Mesothelial cell of epicardium (in vitro differentiated cells): ENCODE measurements around the gene DEPDC5. TPM values are rescaled to one million over a fixed set of nuclear protein-coding genes. Genes with fewer than 3 reads are reported as not detected.

Source experiments
- DNase-seq, 2 experiments: peaks; one replicate each; pipeline ENCODE4 v3.0.0; 2021; ENCODE audit warnings: low spot score in 2 of 2; ENCODE audit not compliant: unreplicated experiment in 2 of 2
- H3K27ac Mint-ChIP-seq: 2 replicates; pipeline ENCODE4 v1.8.0; 2021; ENCODE audit warnings: mixed read lengths
- H3K27me3 Mint-ChIP-seq: 2 replicates; pipeline ENCODE4 v1.8.0; 2021; ENCODE audit warnings: low read depth, mixed read lengths
- H3K36me3 Mint-ChIP-seq: 2 replicates; pipeline ENCODE4 v1.8.0; 2021; ENCODE audit warnings: mixed read lengths
- H3K4me1 Mint-ChIP-seq: 2 replicates; pipeline ENCODE4 v1.8.0; 2021; ENCODE audit warnings: mixed read lengths
- H3K4me3 Mint-ChIP-seq: 2 replicates; pipeline ENCODE4 v1.8.0; 2021; ENCODE audit warnings: mild to moderate bottlenecking, moderate library complexity, mixed read lengths
- H3K9me3 Mint-ChIP-seq: 2 replicates; pipeline ENCODE4 v1.8.0; 2021; ENCODE audit warnings: mixed read lengths
- CTCF ChIP-seq: fragments of 200-600 bp; sonication (generic); IDR thresholded peaks from one replicate; pipeline ENCODE4 v1.5.0; 2021; ENCODE audit warnings: antibody characterized with exemption; ENCODE audit not compliant: unreplicated experiment
- total RNA-seq: library from RNA; stranded (reverse); gene quantifications from 3 replicates; pipeline ENCODE4 v1.2.1, GENCODE V29; 2021

DEPDC5 gene
- total RNA-seq, 1 donor from 2014 or later = 38.3 TPM

GRCh38 chr22:31915586-31915985 lies 161.8 kb downstream of the DEPDC5 start:
- no peak for DNase-seq
- Mint-ChIP-seq H3K36me3 (no peaks in the 10 kb centered on the region), H3K27ac (no peak overlapping the region), H3K4me1 (no peaks in the 10 kb centered on the region), H3K27me3 (no peaks in the 10 kb centered on the region), H3K4me3 (no peak overlapping the region), H3K9me3 (no peaks in the 10 kb centered on the region)
- no peak for TF ChIP-seq CTCF

GRCh38 chr22:31917227-31917921 lies 163.6 kb downstream of the DEPDC5 start:
- no peak overlapping the region for H3K27ac Mint-ChIP-seq
- no peak for TF ChIP-seq CTCF
- H3K4me3 Mint-ChIP-seq = no peak overlapping the region
- no peaks in the 10 kb centered on the region for H3K27me3 Mint-ChIP-seq
- DNase-seq = no peak
- H3K36me3 Mint-ChIP-seq = no peaks in the 10 kb centered on the region
- no peaks in the 10 kb centered on the region for H3K9me3 Mint-ChIP-seq
- H3K4me1 Mint-ChIP-seq = no peaks in the 10 kb centered on the region

GRCh38 chr22:31919730-31920129 lies 165.9 kb downstream of the DEPDC5 start:
- Mint-ChIP-seq H3K27me3 (no peaks in the 10 kb centered on the region), H3K27ac (no peak overlapping the region), H3K4me1 (peaks cover 3% of the 10 kb centered on the region), H3K9me3 (no peaks in the 10 kb centered on the region), H3K36me3 (no peaks in the 10 kb centered on the region), H3K4me3 (no peak overlapping the region)
- no peak for DNase-seq
- no peak for TF ChIP-seq CTCF

- no peak for TF ChIP-seq CTCF
- Mint-ChIP-seq H3K36me3 (no peaks in the 10 kb centered on the region), H3K4me1 (peaks cover 3% of the 10 kb centered on the region), H3K4me3 (no peak overlapping the region), H3K9me3 (no peaks in the 10 kb centered on the region), H3K27ac (no peak overlapping the region), H3K27me3 (no peaks in the 10 kb centered on the region)
- no peak for DNase-seq
Measured at GRCh38 chr22:31920306-31920705, 166.5 kb downstream of the DEPDC5 start.

GRCh38 chr22:31921106-31921505 lies 167.3 kb downstream of the DEPDC5 start:
- DNase-seq = no peak
- Mint-ChIP-seq H3K27ac (no peak overlapping the region), H3K36me3 (no peaks in the 10 kb centered on the region), H3K9me3 (no peaks in the 10 kb centered on the region), H3K4me3 (no peak overlapping the region), H3K27me3 (no peaks in the 10 kb centered on the region), H3K4me1 (peaks cover 5% of the 10 kb centered on the region)
- TF ChIP-seq CTCF = no peak

GRCh38 chr22:31922534-31922933 lies 168.7 kb downstream of the DEPDC5 start:
- Mint-ChIP-seq H3K9me3 (no peaks in the 10 kb centered on the region), H3K4me3 (no peak overlapping the region), H3K27ac (no peak overlapping the region), H3K36me3 (no peaks in the 10 kb centered on the region), H3K27me3 (no peaks in the 10 kb centered on the region), H3K4me1 (peaks cover 5% of the 10 kb centered on the region)
- DNase-seq = no peak
- TF ChIP-seq CTCF = no peak
